GM19240 (cell line): Measurements from ENCODE around the gene RAPGEF4.

Source experiments
- DNase-seq: peaks from one replicate; pipeline ENCODE4 v3.0.0; 2011; ENCODE audit warnings: low spot score; ENCODE audit not compliant: insufficient read length

Gene RAPGEF4

DNA sequence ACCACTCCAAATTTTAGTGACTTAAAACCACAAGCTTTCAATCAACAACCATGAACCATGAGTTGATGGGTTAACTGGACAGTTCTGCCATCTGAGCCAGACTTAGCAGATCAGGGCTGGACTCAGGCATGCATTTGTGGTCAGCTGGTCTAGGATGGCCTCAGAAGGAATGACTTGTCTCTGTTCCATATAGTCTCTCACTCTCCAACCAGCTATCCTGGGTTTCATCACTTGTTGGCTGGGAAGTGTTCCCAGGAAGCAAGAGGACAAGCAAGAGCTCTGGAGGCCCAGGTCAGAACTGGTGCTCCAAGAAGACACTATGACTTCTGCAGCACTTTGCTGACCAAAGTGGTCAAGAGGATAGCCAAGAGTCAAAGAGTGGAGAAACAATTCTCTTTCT, 322.5 kb downstream of the RAPGEF4 start:
- DNase-seq: no peak

DNA sequence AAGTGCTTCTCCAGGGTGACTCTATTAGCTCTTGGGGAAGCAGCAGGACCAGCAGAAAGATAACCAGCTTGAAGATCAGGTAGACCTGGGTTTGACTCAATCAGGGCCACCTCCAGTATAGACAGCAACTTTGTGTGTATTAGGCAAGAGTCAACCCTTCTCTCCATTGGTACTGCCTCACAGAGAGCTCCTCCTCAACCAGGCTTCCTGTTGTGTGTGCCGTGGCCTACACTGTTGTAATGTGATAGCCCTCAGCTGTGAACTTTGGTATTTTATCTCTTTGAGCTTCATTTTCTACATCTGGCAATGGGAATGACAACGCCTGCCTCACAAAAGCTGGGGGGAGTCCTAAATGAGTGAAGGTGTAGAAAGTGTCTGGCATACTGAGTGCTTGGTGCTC, 323.0 kb downstream of the RAPGEF4 start:
- no peak for DNase-seq

DNA sequence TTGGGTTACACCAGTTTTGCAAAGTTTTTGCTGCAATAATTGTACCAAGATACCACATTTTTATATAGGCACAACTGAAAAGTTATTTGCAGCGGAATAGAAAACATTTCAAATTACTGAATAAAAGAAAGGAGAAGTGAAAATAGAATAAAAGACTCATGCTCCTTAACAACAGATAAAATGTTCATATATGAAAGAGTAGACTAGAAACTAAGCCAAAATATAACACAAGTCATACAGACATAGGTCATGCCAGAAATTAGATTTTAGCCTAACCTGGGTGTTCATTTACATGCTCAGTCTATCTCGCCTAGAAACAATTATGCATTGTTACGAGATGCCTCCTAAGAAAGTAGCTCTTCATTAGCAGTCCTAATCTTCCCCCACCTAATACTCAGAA, 323.6 kb downstream of the RAPGEF4 start:
- no peak for DNase-seq

DNA sequence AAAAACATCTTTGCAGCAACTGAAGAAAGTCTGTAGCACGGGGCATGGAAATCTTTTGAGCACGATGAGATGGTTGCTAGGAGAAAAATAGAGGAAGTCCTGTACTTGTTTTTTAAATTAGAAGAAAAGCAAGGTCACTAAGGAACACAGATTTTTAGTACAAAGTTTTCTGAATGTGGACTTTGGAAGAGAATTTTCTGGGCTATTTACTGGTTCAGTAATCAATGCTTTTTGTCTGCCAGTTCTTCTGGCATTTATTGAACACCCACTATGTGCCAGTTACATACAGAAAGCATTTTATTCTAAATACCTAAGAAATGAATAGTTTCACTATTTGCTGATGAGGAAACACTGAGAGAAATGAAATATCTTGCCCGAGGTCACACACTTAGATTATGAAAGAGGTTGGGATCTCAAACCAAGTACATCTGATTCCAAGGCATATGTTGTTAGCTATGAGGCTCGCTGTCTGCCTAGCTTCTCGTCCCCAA, 324.4 kb downstream of the RAPGEF4 start:
- DNase-seq: no peak

DNA sequence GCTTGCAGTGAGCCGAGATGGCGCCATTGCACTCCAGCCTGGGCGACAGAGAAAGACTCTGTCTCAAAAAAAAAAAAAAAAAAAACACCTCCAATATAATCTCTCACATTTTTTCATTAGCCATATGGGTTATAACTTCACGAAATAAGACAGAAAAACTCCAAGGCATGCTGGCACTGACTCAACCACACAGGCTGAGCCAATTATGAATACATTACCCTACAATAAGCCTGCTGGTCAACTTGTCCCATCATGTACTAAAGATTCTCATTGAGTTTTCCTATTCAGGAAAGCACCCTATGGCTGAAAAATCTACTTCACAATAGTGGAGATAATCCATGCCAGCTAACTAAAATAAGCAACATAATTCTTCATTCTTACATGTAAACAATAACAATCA, 327.2 kb downstream of the RAPGEF4 start:
- DNase-seq: no peak

DNA sequence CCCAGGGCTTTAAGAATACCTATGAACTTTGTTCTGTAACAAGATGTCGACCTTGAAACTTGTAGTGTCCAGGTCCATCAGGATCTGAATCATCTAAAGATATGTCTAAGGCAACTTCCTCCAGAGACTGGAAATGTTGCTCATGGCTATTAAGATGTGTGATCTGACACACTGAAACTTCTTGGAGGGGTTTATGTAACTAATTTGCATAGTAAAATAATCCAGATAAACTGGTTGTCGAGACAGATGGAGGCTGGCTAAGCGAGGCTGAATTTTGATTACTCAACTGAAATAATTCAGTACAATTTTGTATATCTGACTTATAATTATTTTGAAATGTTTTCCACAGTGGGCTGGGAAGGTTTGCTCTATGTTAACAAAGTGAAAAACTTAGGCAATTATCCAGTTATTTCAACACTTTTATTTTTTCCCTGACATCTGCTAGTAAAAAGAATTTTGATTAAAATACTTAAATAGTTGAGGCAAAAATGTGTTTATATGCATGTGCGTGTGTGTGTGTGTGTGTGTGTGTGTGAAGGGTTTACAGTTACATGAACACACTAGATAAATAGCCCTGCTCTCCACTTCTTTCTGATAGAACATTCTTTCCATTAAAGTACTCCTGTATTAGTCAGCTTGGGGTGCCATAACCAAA, 328.6 kb downstream of the RAPGEF4 start:
- DNase-seq: no peak

DNA sequence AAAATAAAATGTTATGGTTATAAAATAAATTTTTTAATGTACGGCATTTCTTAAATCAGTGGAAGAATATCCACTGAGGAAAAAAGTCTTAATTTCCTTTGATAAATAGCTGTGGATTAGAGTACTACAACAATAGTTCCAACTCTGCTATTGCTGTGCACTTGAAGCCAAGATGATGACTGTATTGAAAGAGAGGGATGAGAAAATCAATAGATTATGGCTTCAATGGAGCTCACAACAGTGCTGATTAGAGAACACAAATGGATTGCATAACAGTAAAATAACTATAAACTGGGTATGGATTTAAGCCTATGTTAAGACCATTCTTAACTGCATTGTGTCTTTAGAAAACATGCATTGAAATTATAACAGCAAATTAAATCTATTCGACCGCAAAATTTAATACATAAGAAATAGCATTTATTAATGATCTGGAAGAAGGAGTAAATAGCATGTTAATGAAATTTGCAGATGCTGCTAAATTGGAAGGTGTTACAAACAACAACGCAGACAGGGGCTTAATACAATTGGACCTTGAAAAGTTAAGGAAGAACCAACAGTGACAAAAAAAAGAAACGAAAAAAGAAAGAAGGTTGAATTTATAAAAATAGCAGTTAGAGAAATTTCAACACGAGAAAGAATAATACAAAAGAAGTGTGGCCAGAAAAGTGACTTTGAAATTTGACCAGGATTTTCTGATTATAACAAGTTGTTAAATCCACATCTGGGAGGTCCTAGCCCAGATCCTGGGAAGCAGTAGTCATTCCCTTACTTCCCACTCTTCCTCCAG, 331.4 kb downstream of the RAPGEF4 start:
- no peak for DNase-seq

DNA sequence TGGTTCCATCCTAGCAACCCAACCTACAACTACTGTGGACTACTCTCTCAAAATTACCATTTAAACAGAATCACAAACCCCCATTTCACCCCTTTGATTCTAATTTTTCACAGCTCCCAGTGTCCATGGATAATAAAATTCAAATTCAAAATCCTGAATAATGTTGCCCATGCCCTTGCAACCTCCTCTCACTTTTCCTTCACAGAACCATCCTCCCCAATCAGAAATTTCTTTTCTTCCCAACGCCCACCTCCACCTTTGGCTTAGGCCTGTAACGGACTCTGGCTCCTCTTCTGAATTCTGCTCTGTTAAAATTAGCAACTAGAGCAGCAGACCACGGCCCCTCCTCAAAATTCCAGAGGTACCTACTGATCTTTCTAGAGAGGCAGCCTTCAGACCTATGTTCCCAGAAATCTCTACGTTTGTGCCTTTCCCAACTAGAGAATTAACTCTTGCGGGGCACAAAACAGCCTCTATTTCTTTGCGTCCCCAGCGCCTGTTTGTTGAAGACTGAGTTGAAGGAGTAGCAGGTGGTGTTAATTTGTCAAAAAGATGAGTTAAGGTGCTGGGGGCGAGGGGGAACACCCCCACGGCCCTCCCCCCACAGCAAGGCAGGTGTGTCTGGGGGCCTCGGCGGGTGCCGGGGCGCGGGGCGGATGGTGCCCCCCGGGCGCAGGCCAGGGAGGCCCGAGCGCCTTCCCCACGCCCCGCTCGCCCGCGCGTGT, 339.6 kb downstream of the RAPGEF4 start:
- DNase-seq: no peak

DNA sequence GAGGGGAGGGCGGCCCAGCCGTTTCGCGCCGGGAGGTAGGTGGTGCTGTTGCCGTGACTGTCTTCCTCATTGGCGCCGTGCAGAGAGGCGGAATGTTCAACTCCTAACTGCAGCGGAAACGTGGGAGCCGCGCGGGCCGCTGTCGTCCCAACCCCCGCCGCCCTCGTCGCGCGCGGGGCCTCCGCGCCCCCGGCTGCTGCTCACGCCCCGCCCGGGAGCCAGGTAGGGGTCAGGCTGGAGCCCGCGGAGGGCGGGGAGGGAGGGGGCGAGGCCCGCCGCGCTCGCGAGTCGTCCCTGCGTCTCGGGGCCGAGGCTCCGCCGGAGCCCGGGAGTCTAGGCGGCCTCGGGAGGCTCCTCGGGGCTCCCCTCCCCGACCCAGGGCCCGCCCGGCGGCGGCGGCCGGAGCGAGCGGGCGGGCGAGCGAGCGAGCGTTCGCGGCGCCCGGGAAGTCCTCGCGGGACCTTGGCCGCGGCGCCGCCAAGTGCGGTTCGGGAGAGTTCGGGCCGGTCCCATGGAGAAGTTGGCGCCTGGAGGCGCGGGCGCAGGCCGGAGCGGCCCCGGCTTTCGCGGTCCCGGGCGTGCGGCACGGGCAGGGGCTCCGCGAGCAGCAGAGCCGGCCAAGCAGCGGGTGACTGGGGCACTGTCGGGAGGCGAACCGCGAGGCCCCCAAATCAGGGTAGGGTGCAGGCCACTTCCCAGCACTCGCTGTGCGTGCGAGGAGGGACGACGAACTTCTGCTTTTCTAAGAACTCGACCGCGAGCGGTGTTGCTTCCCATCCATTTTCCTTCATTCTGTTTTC, 340.3 kb downstream of the RAPGEF4 start, which contains the start of gene MAP3K20:
MAP3K20 (plus strand) TSS at position 66 of the 800 bp plus-strand sequence. CDS start 15,186 bp downstream, outside the sequence.
- DNase-seq: no peak

DNA sequence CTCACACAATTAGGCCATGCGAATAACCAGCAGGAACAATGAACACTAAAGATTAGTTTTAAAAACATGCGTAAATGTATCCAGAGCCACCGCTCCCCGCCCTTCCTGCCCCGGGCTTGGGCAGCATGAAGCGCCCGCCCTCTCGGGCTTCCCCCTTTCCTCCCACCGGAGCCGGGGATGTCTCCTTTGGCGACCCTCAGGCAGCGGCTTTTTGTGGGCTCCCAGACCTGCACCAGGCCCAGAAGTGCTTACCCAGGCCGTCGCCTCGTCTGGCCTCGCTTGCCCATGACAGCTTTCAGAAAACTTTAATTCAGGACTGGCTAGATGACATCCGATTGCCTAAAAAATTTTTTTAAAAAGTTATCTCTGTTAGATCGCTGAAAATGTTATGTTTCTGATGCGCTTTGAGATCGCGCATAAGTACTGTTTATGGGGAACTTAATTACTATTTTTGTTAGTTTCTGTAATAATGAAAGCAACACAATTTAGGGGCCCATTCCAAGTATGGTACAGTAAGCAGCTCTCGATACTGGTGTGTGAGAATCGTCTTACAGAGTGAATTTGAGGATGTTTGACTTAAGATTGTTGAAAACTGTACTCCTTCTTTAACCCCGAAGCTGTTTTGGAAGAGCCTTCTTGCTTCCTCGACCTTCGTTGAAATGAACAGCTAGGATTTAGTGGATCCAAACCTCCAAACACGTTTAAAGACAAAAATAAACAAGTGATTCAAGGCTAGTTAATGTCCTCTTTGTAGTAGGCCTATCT, 341.1 kb downstream of the RAPGEF4 start:
- DNase-seq: no peak

DNA sequence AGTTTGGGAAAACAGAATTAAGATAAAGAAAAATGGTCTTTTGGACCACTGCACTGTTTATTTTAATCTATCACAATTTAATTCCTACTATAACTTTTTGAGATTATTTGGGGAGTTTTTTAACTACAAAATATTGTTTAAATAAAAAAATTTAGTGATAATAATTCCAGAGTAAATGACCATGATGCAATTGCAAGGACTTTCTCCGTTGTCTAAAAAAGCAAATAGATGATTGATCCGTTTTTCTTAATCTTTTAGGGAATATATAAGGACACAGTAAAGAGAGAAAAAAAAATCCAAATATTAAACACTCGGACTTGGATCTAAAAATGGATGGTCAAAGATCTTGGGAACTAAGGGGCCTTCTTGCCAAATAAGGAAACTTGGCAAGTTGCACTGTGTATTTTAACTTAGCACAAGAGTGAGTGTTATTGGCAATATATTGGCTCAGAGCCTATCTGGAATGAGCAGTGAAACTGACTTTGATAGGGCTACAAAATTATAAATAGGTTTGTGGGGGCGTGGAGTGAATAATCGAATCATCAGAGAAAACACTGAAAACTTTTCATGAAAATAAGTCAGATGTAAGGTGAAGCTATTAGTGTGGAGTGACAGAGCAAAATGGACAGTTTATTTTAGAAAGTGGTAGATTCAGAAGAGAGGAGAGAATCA, 342.0 kb downstream of the RAPGEF4 start:
- no peak for DNase-seq

DNA sequence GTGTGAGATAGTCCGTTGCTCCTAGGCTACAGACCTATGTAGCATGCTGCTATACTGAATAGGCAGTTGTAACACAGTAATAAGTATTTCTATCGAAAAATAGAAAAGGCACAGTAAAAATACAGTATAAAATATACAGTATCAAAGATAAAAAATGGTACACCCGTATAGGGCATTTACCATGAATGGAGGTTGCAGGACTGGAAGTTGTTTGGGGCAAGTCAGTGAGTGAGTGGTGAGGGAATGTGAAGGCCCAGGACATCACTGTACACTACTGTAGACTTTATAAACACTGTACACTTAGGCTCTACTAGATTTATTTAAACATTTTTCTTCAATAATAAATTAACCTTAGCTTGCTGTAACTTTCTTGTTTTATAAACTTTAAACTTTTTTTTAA, 343.5 kb downstream of the RAPGEF4 start:
- no peak for DNase-seq

DNA sequence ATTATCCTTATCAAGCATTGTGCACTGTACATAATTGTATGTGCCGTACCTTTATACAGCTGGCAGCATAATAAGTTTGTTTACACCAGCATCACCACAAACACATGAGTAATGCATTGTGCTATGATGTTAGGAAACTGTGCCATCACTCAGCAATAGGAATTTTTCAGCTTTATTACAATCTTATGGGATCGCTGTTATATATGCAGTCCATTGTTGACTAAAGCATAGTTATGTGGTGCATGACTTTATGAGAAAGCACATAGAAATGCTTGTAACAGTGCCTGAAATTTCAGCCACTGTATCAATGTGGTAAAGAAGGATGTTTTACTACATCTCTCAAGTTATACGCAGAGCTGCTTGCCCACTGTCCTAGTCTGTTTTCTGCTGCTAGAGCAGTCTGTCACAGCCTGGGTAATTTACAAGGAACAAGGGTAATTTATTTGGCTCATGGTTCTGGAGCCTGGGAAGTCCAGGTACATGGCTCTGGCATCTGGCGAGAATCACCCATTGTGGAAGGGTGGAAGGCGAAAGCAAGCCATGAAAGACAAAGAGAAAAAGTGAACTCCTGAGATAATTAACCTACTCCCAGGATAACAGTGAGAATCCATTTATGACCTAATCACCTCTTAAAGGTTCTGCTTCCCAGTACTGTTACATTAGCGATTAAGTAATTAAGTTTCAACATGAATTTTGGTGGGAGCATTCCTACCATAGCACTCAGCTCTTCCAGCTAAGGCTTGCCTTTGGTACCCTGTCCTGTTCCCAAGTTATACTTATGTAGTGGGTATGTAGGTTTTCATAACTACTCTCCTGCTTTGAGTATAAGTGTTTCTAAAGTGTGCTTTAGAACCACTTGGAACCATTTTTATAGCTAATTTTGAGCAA, 344.6 kb downstream of the RAPGEF4 start:
- no peak for DNase-seq

DNA sequence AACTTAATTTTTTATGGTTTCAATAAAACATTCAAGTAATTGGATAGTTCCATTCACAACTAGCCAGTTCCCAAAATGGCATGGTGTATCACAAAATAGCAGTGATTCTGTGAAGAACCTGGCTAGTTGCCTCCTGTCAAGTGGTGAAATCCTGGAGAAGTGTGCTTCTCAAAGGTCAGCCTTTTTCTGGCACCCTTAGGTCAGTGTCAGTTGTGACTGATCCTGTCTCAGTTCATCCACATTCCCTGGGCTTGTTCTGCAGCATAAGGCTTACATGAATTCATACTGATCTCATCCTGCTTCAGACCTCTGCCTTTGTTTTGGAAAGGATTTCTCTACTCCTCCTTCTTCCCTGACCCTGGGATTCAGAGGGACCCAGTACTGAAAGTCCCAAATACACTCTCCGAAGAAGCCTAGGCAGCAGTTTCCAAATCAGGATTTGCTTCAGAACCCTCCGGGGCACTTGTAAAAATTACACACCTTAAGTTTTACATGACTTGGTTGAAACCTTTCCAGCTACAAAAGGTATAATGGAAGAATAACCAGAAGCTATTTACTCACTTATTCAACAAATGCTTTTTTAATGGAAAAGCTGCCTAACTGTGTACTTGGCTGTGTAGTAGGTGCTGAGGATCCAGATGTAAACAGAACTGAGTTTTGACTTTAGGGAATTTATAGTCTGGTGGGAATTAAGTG, 351.0 kb downstream of the RAPGEF4 start:
- no peak for DNase-seq

DNA sequence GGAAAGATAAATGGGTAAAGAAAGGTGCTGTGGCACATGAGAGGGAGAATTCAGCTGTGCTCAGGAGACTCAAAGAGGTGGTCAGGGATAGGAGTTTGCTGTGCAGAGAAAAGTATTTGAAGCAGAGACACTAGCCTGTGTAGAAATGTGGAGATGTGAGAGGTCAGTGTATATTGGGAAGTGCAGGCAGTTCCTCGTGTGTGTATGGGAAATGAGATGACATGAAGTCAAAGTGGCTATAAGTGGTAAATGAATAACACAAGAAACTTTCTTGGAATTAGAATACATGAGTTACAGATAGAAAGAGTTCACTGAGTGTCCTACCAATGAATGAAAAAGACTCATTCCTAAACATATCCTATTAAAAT, 351.6 kb downstream of the RAPGEF4 start:
- no peak for DNase-seq

DNA sequence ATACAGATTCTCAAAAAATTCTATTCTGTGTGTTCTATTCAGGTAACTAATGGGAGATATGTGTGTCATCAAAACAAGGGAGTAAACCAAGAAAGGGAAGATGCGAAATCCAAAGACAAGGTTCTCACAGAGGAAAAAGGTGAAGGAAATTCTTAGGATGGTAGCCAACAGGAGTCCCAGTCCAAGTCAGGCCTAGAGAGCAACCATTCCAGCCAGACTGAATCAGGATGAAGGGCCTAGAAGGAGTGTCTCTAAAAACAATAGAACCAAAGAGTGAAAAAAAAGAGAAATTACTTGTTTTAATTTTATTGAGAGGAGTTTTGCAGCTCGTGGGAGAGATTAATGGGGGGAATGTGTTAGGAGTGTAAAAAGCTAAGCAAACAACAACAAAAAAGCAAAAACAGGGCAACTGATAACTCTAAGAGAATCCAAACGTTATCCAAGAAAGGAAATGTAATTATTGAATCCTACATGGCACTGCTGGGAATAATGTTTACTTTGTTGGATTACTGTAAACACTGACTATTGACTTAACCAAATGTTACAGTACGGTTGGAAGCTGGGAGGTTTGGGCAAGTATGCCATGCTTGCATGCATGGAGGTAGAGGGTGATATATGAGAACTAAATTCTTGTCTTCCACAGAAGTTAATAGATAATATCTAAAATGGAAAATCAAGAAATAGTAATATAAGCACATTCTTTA, 352.3 kb downstream of the RAPGEF4 start:
- DNase-seq: no peak

DNA sequence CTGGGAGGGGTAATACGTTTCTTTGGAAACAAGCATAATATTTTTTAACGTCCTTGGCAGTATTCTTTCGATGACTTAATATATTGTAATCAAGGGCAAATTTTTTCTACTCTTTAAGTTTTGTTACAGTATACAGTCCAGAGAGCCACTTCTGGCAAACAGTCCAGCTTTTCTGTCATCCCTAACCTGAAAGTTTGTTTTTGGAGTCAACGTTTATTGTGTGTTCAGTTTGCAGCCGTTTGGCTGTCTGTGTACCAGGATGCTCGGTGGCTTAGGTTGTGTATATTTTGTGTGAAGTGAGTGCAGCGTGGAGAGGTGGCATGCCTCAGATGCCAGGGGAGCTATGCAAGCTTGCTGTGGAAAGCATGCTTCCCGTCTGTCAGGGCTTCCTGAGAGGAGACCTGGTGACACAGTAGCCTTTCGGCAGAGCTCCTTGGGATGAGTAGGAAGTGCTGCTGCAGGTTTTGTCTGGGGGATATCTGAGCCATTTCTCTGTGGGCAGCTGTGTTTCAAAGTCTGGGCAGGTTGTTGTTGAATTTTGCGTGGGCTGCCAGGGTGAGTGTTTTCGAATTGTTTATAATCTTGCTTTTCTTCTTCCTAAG, 354.7 kb downstream of the RAPGEF4 start:
- DNase-seq: no peak
